Effector memory CD8-positive, alpha-beta T cell (primary cell): ENCODE data around the gene ZNF235.
"Not testable (repeated sequence)": the region's sequence is repeated elsewhere in the genome, so short reads cannot be mapped to it uniquely, and the experiment has no call there.

Experiments
- ATAC-seq: fragments of 150-1000 bp; cut with Tn5 transposase; replicated peaks from 2 replicates; pipeline ENCODE4 v1.10.0; 2021; ENCODE audit warnings: mild to moderate bottlenecking, moderate library complexity
- DNase-seq, 3 experiments: peaks; one replicate each; pipeline ENCODE4 v3.0.0; 2021
- H3K27ac Mint-ChIP-seq, 2 donors: one replicate each; pipeline ENCODE4 v1.8.0; 2022; ENCODE audit warnings: mild to moderate bottlenecking in 2 of 2, mixed read lengths in 2 of 2, moderate library complexity in 2 of 2
- H3K27me3 Mint-ChIP-seq, 2 donors: one replicate each; pipeline ENCODE4 v1.8.0; 2022; ENCODE audit warnings: mixed read lengths in 2 of 2
- H3K36me3 Mint-ChIP-seq: one replicate; pipeline ENCODE4 v1.8.0; 2022; ENCODE audit warnings: mild to moderate bottlenecking, moderate library complexity, mixed read lengths; ENCODE audit not compliant: insufficient read depth
- H3K4me1 Mint-ChIP-seq, 2 donors: one replicate each; pipeline ENCODE4 v1.8.0; 2022; ENCODE audit warnings: low read depth in 2 of 2, mixed read lengths in 2 of 2
- H3K4me3 Mint-ChIP-seq, 2 donors: one replicate each; pipeline ENCODE4 v1.8.0; 2022; ENCODE audit warnings: mild to moderate bottlenecking in 2 of 2, mixed read lengths in 2 of 2, moderate library complexity in 2 of 2
- H3K9me3 Mint-ChIP-seq, 2 donors: one replicate each; pipeline ENCODE4 v1.8.0; 2022; ENCODE audit warnings: mixed read lengths in 2 of 2

The ZNF235 gene

DNA sequence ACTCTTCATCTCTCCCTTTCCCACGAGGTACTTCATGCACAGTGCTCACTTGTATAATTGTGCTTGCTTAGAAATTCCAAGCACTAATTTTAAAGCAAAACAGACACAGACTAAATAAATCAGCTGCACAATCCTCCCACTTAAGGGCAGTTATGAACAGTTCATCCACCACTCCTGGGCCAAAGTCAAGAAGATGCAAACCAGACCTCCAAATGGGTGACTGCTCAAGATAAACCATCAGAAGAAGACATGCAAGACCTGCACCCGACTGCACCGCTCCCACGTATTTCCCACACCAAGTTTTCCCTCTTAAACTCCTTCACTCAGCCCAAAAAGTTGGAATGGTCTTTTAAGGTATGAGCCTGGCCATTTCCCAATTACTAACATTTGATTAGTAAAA is 19.9 kb downstream of the ZNF235 start:
- DNase-seq (no peak), ATAC-seq (no peak)
- no peak overlapping the region for H3K4me3 Mint-ChIP-seq
- H3K4me1 Mint-ChIP-seq = no peaks in the 10 kb centered on the region
- peaks cover 19% of the 10 kb centered on the region for H3K36me3 Mint-ChIP-seq
- H3K9me3 Mint-ChIP-seq = peaks cover 28 to 43% of the 10 kb centered on the region in 2 donors
- H3K27ac Mint-ChIP-seq = no peak overlapping the region
- H3K27me3 Mint-ChIP-seq = no peaks in the 10 kb centered on the region

DNA sequence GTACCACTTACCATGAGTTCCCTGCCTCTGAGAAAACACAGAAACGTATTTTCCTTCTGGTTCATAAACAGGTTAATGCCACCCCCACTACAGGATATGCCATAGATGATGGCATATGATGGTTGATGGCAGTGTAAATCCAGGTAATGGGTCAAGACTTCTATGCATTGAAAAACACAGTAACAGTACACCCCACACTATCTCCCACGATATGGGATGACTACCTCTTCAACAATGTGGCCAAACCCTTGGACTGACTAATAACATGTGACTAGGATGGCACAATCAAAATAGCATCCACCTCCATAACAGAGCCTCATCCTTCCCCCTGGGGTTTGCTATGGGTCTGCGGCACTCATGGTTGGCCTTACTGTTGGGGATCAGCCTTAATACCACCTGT is 22.0 kb downstream of the ZNF235 start:
- ATAC-seq (no peak), DNase-seq (no peak)
- H3K27me3 Mint-ChIP-seq = no peaks in the 10 kb centered on the region
- peaks cover 23 to 42% of the 10 kb centered on the region in 2 donors for H3K9me3 Mint-ChIP-seq
- no peaks in the 10 kb centered on the region for H3K4me1 Mint-ChIP-seq
- no peak overlapping the region for H3K27ac Mint-ChIP-seq
- no peaks in the 10 kb centered on the region for H3K36me3 Mint-ChIP-seq
- no peak overlapping the region for H3K4me3 Mint-ChIP-seq

DNA sequence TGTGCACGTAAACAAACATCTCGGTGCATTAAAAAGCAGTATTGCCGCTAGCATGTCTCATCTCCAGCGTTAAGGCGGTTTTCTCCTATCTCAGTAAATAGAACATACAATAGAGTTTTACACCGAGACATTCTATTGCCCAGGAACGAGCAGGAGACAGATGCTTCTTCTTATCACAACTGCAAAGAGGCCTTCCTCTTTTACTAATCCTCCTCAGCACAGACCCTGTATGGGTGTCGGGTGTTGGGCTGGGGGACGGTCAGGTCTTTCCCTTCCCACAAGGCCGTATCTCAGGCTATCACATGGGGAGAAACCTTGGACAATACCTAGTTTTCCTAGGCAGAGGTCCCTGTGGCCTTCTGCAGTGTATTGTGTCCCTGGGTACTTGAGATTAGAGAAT is 23.9 kb downstream of the ZNF235 start:
- H3K27ac Mint-ChIP-seq = no peak overlapping the region
- no peak overlapping the region for H3K4me3 Mint-ChIP-seq
- no peaks in the 10 kb centered on the region for H3K36me3 Mint-ChIP-seq
- H3K4me1 Mint-ChIP-seq = no peaks in the 10 kb centered on the region
- no peaks in the 10 kb centered on the region for H3K27me3 Mint-ChIP-seq
- no peak for ATAC-seq
- DNase-seq = no peak
- H3K9me3 Mint-ChIP-seq = peaks cover 25 to 46% of the 10 kb centered on the region in 2 donors

DNA sequence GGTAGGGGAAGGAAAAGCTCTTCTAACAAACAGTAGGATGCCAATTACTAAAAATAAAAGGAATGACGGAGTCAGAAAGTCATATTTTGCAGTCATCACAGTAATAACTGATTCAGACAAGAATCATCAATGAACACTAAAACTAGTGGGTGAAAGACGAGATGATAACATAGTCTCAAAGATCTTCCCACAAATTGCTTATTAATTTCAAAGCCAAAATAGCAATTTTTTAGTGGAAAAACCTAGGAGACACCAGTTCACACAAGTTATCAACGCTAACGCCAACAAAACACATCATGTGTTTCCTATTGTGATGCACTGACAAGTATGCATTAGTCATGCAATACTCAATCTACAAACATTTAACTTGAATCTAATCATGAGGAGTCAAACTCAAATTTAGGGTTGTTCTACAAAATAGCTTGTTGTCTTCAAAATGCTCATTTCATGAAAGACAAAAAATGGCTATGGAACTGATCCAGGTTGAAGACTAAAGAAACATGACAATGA is 26.6 kb downstream of the ZNF235 start:
- Mint-ChIP-seq H3K9me3 (peaks cover 21 to 41% of the 10 kb centered on the region in 2 donors), H3K27me3 (no peaks in the 10 kb centered on the region), H3K4me3 (no peak overlapping the region), H3K27ac (no peak overlapping the region), H3K4me1 (no peaks in the 10 kb centered on the region), H3K36me3 (no peaks in the 10 kb centered on the region)
- ATAC-seq (no peak), DNase-seq (no peak)

DNA sequence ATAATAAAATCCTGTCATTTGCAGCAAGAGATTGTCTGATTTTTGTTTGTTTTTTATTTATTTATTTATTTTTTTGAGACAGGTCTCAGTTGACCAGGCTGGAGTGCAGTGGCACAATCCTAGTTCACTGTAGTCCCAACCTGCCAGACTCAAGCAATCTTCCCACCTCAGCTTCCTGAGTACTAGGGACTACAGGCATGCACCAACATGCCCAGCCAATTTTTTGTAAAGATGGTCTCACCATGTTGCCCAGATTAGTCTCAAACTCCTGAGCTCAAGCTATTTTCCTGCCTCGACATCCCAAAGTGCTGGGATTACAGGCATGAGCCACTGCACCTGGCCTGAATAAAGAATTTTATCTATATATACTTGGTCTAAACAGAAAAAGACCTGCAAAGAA is 27.5 kb downstream of the ZNF235 start:
- H3K36me3 Mint-ChIP-seq = no peaks in the 10 kb centered on the region
- no peak overlapping the region for H3K4me3 Mint-ChIP-seq
- H3K9me3 Mint-ChIP-seq = peaks cover 17 to 43% of the 10 kb centered on the region in 2 donors
- no peaks in the 10 kb centered on the region for H3K4me1 Mint-ChIP-seq
- no peak for ATAC-seq
- DNase-seq = no peak
- no peaks in the 10 kb centered on the region for H3K27me3 Mint-ChIP-seq
- no peak overlapping the region for H3K27ac Mint-ChIP-seq

DNA sequence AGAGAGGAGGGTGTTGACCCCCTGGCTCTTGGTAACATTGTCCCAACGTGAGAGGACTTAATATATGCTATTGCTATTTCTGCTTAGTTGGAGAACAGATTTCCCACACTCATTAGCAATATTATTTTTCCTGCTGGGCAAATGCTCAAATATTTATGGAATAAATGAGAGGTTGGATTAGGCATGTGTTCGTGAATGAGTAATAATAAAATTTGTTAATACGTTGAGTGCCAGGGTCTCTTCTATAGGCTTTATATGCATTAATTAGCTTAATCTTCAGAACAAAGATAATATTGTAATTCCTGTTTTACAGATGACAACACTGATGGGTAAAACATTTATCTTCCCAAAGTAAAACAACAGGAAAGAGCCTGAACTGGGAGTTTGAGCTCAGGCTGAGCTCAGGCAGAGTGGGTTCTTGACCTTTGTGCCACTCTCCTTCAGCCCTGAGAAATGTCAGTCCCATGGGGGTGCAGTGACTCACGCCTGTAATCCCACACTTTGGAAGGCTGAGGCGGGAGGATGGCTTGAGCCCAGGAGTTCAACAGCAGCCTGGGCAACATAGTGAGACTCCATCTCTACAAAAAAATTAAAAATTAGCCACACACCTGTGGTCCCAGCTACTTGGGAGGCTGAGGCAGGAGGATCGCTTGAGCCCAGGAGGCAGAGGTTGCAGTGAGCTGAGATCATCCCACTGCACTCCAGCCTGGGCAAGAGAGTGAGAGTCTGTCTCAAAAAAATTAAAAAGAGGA is 44.0 kb downstream of the ZNF235 start:
- Mint-ChIP-seq H3K27me3 (no peaks in the 10 kb centered on the region), H3K9me3 (peaks cover 19 to 40% of the 10 kb centered on the region in 2 donors), H3K4me1 (peaks cover 3 to 6% of the 10 kb centered on the region in 2 donors), H3K4me3 (peak overlapping the region in 1 of 2 donors; percentile 47), H3K27ac (peak overlapping the region; percentile 68 to 77), H3K36me3 (no peaks in the 10 kb centered on the region)
- DNase-seq (no peak), ATAC-seq (no peak)

DNA sequence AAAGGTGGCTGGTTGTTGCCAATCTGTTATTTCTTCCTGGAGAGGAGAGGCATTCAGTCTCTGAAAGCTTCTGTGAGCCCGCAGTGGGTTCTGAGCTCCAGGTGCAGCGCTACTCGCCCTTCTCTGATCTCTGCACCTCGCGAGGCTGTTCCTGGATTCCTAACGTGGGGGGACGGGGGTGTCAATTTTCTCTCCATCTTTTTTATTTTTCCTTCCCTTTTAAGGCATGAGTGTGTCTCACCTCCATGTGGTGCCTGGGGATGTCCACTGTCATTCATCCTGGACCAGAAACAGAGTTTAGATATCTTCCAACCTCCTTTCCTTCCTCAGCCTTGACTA is 44.5 kb downstream of the ZNF235 start:
- no peaks in the 10 kb centered on the region for H3K36me3 Mint-ChIP-seq
- no peaks in the 10 kb centered on the region for H3K27me3 Mint-ChIP-seq
- H3K4me1 Mint-ChIP-seq = peaks cover 3 to 6% of the 10 kb centered on the region in 2 donors
- H3K4me3 Mint-ChIP-seq = peak overlapping the region; percentile 47 to 61
- no peak for DNase-seq
- ATAC-seq = no peak
- peak overlapping the region; percentile 68 to 77 for H3K27ac Mint-ChIP-seq
- peaks cover 19 to 45% of the 10 kb centered on the region in 2 donors for H3K9me3 Mint-ChIP-seq

DNA sequence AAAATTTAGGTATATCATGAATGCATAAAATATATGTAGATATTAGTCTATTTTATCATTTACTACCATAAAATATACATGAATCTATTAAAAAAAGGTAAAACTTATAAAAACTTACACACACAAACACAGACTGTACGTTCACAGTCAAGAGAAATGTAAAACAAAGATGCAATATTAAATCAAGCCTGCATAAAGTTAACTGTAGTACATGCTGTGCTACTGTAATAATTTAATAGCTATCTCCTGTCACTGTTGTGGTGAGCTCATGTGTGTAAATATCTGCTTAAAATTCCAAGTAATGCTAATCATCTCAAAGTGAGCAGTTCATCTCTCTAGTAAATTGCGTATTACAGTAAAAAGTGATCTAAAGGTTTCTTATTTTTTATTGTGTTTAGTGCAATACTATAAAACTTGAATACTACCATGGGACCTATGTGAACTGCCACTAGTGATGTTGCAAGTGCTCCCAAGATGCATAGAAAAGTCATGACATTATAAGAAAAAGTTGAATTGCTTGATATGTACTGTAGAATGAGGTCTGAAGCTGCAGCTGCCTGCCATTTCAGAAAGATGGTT is 45.9 kb downstream of the ZNF235 start:
- Mint-ChIP-seq H3K9me3 (peaks cover 25 to 51% of the 10 kb centered on the region in 2 donors), H3K27me3 (no peaks in the 10 kb centered on the region), H3K27ac (no peak overlapping the region), H3K36me3 (no peaks in the 10 kb centered on the region), H3K4me1 (peaks cover 3 to 6% of the 10 kb centered on the region in 2 donors), H3K4me3 (no peak overlapping the region)
- ATAC-seq (no peak), DNase-seq (no peak)

DNA sequence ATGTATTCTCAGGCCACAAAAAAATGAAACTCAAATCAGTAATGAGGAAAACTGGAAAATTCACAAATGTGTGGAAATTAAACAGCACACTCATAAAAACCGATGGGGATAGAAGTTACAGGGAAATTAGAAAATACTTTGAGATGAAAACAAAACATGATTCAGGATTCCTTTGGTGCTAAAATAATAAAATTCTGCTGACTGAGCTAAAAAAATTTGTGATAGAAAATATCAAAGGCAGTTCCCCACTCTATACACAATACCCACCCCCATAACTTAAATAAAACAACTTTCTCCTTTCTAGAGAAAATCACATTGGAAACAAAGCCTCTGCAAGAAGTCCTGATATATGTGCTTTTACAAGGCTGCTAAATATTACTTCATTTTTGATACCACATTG is 46.7 kb downstream of the ZNF235 start:
- no peaks in the 10 kb centered on the region for H3K36me3 Mint-ChIP-seq
- H3K27me3 Mint-ChIP-seq = no peaks in the 10 kb centered on the region
- peaks cover 23 to 51% of the 10 kb centered on the region in 2 donors for H3K9me3 Mint-ChIP-seq
- H3K27ac Mint-ChIP-seq = no peak overlapping the region
- DNase-seq (no peak), ATAC-seq (no peak)
- H3K4me3 Mint-ChIP-seq = no peak overlapping the region
- peaks cover 3 to 6% of the 10 kb centered on the region in 2 donors for H3K4me1 Mint-ChIP-seq

DNA sequence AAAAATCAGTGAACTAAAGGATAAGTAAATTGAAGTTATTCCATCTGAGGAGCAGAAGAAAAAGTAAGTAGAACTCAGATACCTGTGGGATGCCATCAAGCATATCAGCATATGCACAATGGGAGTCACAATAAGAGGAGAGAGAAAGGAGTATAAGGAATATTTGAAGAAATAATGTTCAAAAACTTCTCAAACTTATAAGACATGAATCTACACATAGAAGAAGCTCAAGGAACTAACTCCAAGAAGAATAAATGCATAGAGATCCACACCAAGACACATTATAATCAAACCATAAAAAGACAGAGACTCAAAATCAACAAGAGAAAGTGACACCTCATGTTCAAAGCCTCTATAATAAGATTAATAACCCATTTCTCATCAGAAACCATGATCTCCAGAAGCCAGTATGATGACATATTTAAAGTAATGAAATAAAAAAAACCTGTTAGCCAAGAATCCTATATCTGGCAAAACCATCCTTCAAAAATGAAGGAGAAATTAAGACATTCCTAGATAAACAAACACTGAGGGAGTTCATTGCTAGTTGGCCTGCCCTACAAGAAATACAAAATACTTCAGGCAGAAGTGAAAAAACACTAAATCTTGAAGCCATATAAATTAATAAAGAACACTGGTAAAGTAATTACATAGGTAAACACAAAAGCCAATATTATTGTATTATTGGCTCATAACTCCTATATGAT is 49.0 kb downstream of the ZNF235 start:
- no peak overlapping the region for H3K4me3 Mint-ChIP-seq
- no peaks in the 10 kb centered on the region for H3K36me3 Mint-ChIP-seq
- no peak for ATAC-seq
- H3K27ac Mint-ChIP-seq = no peak overlapping the region
- H3K4me1 Mint-ChIP-seq = peaks cover 3 to 6% of the 10 kb centered on the region in 2 donors
- DNase-seq = no peak
- no peaks in the 10 kb centered on the region for H3K27me3 Mint-ChIP-seq
- H3K9me3 Mint-ChIP-seq = peaks cover 28 to 66% of the 10 kb centered on the region in 2 donors

DNA sequence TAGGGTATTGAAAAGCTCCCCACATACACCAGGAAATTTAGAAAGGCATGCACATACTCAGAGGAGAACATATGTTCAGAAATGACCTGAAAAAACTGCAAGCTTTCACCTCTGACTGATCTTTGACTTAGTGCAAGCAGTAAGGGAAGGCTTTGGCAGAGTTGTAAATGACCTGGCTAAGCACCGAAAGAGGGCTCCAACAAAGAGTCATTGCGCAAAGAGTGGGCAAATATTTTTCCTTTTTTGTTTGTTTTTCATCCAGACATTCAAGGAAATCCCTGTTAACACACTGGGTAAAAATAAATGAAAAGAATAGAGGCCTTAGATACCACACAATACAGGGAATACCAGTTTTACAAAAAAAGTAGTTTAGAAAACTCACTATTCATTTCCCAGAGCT is 50.3 kb downstream of the ZNF235 start:
- H3K4me3 Mint-ChIP-seq = no peak overlapping the region
- H3K27ac Mint-ChIP-seq = no peak overlapping the region

DNA sequence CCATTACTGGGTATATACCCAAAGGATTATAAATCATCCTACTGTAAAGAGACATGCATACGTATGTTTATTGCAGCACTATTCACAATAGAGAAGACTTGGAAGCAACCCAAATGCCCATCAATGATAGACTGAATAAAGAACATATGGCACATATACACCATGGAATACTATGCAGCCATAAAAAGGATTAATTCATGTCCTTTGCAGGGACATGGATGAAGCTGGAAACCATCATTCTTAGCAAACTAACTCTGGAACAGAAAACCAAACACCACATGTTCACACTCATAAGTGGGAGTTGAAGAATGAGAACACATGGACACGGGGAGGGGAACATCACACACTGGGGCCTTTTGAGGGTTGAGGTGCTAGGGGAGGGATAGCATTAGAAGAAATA is 51.4 kb downstream of the ZNF235 start:
- H3K36me3 Mint-ChIP-seq, H3K4me3 Mint-ChIP-seq, H3K27ac Mint-ChIP-seq, DNase-seq, ATAC-seq, H3K4me1 Mint-ChIP-seq, H3K27me3 Mint-ChIP-seq: not testable (repeated sequence)
- peaks cover 31 to 72% of the 10 kb centered on the region in 2 donors for H3K9me3 Mint-ChIP-seq

More for the DNA sequence above, 50.3 kb downstream of the ZNF235 start:
- Mint-ChIP-seq H3K4me1 (no peaks in the 10 kb centered on the region), H3K27me3 (no peaks in the 10 kb centered on the region), H3K36me3 (no peaks in the 10 kb centered on the region), H3K9me3 (peaks cover 31 to 70% of the 10 kb centered on the region in 2 donors)
- DNase-seq (no peak), ATAC-seq (no peak)

DNA sequence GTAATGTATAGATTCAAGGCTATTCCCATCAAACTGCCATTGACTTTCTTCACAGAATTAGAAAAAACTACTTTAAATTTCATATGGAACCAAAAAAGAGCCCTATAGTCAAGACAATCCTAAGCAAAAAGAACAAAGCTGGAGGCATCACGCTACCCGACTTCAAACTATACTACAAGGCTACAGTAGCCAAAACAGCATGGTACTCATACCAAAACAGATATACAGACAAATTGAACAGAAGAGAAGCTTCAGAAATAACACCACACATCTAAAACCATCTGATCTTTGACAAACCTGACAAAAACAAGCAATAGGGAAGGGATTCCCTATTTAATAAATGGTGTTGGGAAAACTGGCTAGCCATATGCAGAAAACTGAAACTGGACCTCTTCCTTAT is 52.5 kb downstream of the ZNF235 start:
- not testable (repeated sequence) for H3K27ac Mint-ChIP-seq, DNase-seq, H3K4me1 Mint-ChIP-seq, ATAC-seq, H3K27me3 Mint-ChIP-seq, H3K36me3 Mint-ChIP-seq, H3K4me3 Mint-ChIP-seq
- H3K9me3 Mint-ChIP-seq = peaks cover 29 to 61% of the 10 kb centered on the region in 2 donors

DNA sequence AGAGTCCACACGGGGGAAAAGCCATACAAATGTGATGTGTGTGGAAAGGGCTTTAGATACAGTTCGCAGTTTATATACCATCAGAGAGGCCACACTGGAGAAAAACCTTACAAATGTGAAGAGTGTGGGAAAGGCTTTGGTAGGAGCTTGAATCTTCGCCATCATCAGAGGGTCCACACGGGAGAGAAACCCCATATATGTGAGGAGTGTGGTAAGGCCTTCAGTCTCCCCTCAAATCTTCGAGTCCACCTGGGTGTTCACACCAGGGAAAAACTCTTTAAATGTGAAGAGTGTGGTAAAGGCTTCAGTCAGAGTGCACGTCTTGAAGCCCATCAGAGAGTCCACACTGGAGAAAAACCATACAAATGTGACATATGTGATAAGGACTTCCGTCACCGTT is 68.4 kb downstream of the ZNF235 start:
- H3K4me1 Mint-ChIP-seq = no peaks in the 10 kb centered on the region
- peaks cover 9 to 23% of the 10 kb centered on the region in 2 donors for H3K9me3 Mint-ChIP-seq
- H3K4me3 Mint-ChIP-seq = no peak overlapping the region
- peaks cover 45% of the 10 kb centered on the region for H3K36me3 Mint-ChIP-seq
- H3K27me3 Mint-ChIP-seq = no peaks in the 10 kb centered on the region
- no peak overlapping the region for H3K27ac Mint-ChIP-seq
- ATAC-seq (no peak), DNase-seq (no peak)
